Effector CD8-positive, alpha-beta T cell (primary cell): ENCODE results near the gene SLC7A9.

Source experiments
- DNase-seq: peaks from one replicate; lab custom pipeline; 2025; lab: John Stamatoyannopoulos, UW

SLC7A9 gene

GRCh38 chr19:32828643-32829344, 40.8 kb downstream of the SLC7A9 start:
- DNase-seq, result no peak

- DNase-seq, result no peak
These were observed 41.4 kb downstream of the SLC7A9 start for GRCh38 chr19:32828139-32828538.

GRCh38 chr19:32824916-32825608, 44.5 kb downstream of the SLC7A9 start:
- no peak for DNase-seq

GRCh38 chr19:32824191-32824751, 45.3 kb downstream of the SLC7A9 start:
- no peak for DNase-seq

GRCh38 chr19:32823747-32824102, 45.8 kb downstream of the SLC7A9 start:
- DNase-seq, result no peak

GRCh38 chr19:32822916-32823746, 46.4 kb downstream of the SLC7A9 start:
- DNase-seq, result no peak

- no peak for DNase-seq
These were observed 49.9 kb downstream of the SLC7A9 start for GRCh38 chr19:32819419-32820400.

GRCh38 chr19:32818536-32818935, 51.0 kb downstream of the SLC7A9 start:
- no peak for DNase-seq

- no peak for DNase-seq
These were observed 51.7 kb downstream of the SLC7A9 start for GRCh38 chr19:32817569-32818476.

- no peak for DNase-seq
These were observed 52.9 kb downstream of the SLC7A9 start for GRCh38 chr19:32816555-32817099.

- DNase-seq, result no peak
These were observed 54.9 kb downstream of the SLC7A9 start for GRCh38 chr19:32814624-32815023.

GRCh38 chr19:32813862-32814425, 55.6 kb downstream of the SLC7A9 start:
- no peak for DNase-seq

- no peak for DNase-seq
These were observed 57.0 kb downstream of the SLC7A9 start for GRCh38 chr19:32812571-32812970.

- no peak for DNase-seq
These were observed 57.5 kb downstream of the SLC7A9 start for GRCh38 chr19:32812036-32812435.

- DNase-seq, result no peak
These were observed 58.4 kb downstream of the SLC7A9 start for GRCh38 chr19:32811151-32811550.

- DNase-seq, result no peak
These were observed 59.1 kb downstream of the SLC7A9 start for GRCh38 chr19:32810452-32810851.

GRCh38 chr19:32809754-32810153, 59.8 kb downstream of the SLC7A9 start:
- no peak for DNase-seq

GRCh38 chr19:32809254-32809653, 60.3 kb downstream of the SLC7A9 start:
- DNase-seq, result no peak

GRCh38 chr19:32808236-32808635, 61.3 kb downstream of the SLC7A9 start:
- no peak for DNase-seq

GRCh38 chr19:32802840-32803239, 66.7 kb downstream of the SLC7A9 start:
- no peak for DNase-seq
